Thyroid gland (tissue), 4 donors: ENCODE measurements around the gene ANKHD1.

ENCODE experiments used
- CTCF ChIP-seq, 6 experiments: fragments of 200-600 bp in 3 of 6; fragments of 450-650 bp in 3 of 6; sonication (generic) in 3 of 6; IDR thresholded peaks; one replicate each; pipeline ENCODE4 v1.5.1; 2016 to 2019; ENCODE audit warnings: antibody characterized with exemption in 6 of 6, mild to moderate bottlenecking in 2 of 6, inconsistent platforms in 1 of 6, moderate library complexity in 1 of 6
- POLR2A ChIP-seq, 2 donors: fragments of 450-650 bp; IDR thresholded peaks; one replicate each; pipeline ENCODE4 v1.6.1; 2017; ENCODE audit warnings: antibody characterized with exemption in 2 of 2, mild to moderate bottlenecking in 2 of 2, moderate library complexity in 1 of 2

GRCh38 chr5:140365941-140366340 is 35.7 kb upstream of the ANKHD1 start:
- no peak for TF ChIP-seq CTCF (IDR thresholded peaks at IDR 0.05)
- TF ChIP-seq POLR2A (IDR thresholded peaks at IDR 0.05): no peak
